Mesendoderm (in vitro differentiated cells): ENCODE results near the gene TAOK1. TPM values are rescaled to one million over a fixed set of nuclear protein-coding genes. Genes with fewer than 3 reads are reported as not detected.

Experiments used
- DNase-seq: peaks from one replicate; pipeline ENCODE4 v3.0.0; 2013
- H2AK5ac ChIP-seq: 2 replicates; pipeline ENCODE4 v1.6.1; 2013; ENCODE audit warnings: low read length, inconsistent platforms
- H2BK120ac ChIP-seq: 2 replicates; pipeline ENCODE4 v1.6.1; 2013; ENCODE audit warnings: low read depth, mild to moderate bottlenecking, low read length, moderate library complexity, mixed read lengths
- H2BK15ac ChIP-seq: replicated peaks from 2 replicates; pipeline ENCODE4 v1.6.1; 2013; ENCODE audit warnings: low read depth, mild to moderate bottlenecking, moderate library complexity
- H2BK5ac ChIP-seq: 2 replicates; pipeline ENCODE4 v1.6.1; 2013; ENCODE audit warnings: low read length, inconsistent platforms
- H3K18ac ChIP-seq: 2 replicates; pipeline ENCODE4 v1.6.1; 2013; ENCODE audit warnings: mild to moderate bottlenecking, low read length, mixed read lengths
- H3K23ac ChIP-seq: one replicate; pipeline ENCODE4 v1.6.1; 2013; ENCODE audit warnings: low read length
- H3K27ac ChIP-seq: 2 replicates; pipeline ENCODE4 v1.5.1; 2013; ENCODE audit warnings: low read depth, mild to moderate bottlenecking, inconsistent platforms, low read length, moderate library complexity
- H3K27me3 ChIP-seq: 2 replicates; pipeline ENCODE4 v1.6.1; 2013; ENCODE audit warnings: low read length, control low read depth, mild to moderate bottlenecking, inconsistent platforms; ENCODE audit not compliant: insufficient read depth, poor library complexity
- H3K36me3 ChIP-seq: 2 replicates; pipeline ENCODE4 v1.6.1; 2013; ENCODE audit warnings: low read length, inconsistent platforms; ENCODE audit not compliant: control insufficient read depth, insufficient read depth
- H3K4ac ChIP-seq: one replicate; pipeline ENCODE4 v1.6.1; 2013; ENCODE audit warnings: low read depth, mild to moderate bottlenecking, low read length, moderate library complexity
- H3K4me1 ChIP-seq: 2 replicates; pipeline ENCODE4 v1.6.1; 2013; ENCODE audit warnings: low read depth, low read length, inconsistent platforms; ENCODE audit not compliant: control insufficient read depth
- H3K4me2 ChIP-seq: 2 replicates; pipeline ENCODE4 v1.6.1; 2013; ENCODE audit warnings: low read length
- H3K4me3 ChIP-seq: 2 replicates; pipeline ENCODE4 v1.5.1; 2013; ENCODE audit warnings: mild to moderate bottlenecking, low read length
- H3K56ac ChIP-seq: one replicate; pipeline ENCODE4 v1.6.1; 2013; ENCODE audit warnings: low read length
- H3K79me1 ChIP-seq: 2 replicates; pipeline ENCODE4 v1.6.1; 2013; ENCODE audit warnings: low read length, inconsistent platforms
- H3K79me2 ChIP-seq: 2 replicates; pipeline ENCODE4 v1.6.1; 2013; ENCODE audit warnings: mild to moderate bottlenecking, low read length; ENCODE audit not compliant: control insufficient read depth, insufficient read depth
- H3K9ac ChIP-seq: 2 replicates; pipeline ENCODE4 v1.6.1; 2013; ENCODE audit warnings: low read length, inconsistent platforms
- H4K5ac ChIP-seq: one replicate; pipeline ENCODE4 v1.6.1; 2013; ENCODE audit warnings: low read length
- H4K8ac ChIP-seq: one replicate; pipeline ENCODE4 v1.6.1; 2013; ENCODE audit warnings: low read depth, mild to moderate bottlenecking, control low read depth, low read length, moderate library complexity
- WGBS: extraction: QIAGEN DNeasy Blood & Tissue Kit; methylation state at CpG from one replicate; pipeline ENCODE4 v1.1.7; 2013; ENCODE audit warnings: low lambda C conversion rate, missing lambda C conversion rate; ENCODE audit not compliant: insufficient coverage; ENCODE audit errors: extremely low coverage; 5-methylcytosine and 5-hydroxymethylcytosine counted together
- polyA plus RNA-seq, 2 experiments: library from polyadenylated mRNA; stranded (reverse); fragments of 200-250 nt; gene quantifications; one replicate each; pipeline ENCODE4 v1.2.3, GENCODE V29; 2013

TAOK1 gene
- 21.1 TPM for polyA plus RNA-seq (2013, experiment 1 of 2)
- polyA plus RNA-seq (2013, experiment 2 of 2), result 21.2 TPM

- H3K27ac ChIP-seq, result peak within 1 kb of the TSS; percentile 85
- H2BK5ac ChIP-seq, result peak within 1 kb of the TSS; percentile 78
- no peaks in the 10 kb centered on the region for H3K4me1 ChIP-seq
- H3K79me2 ChIP-seq, result peaks cover 39% of the 10 kb centered on the region
- DNase-seq, result peak; percentile 99
- H3K23ac ChIP-seq, result peak within 1 kb of the TSS; percentile 80
- H2AK5ac ChIP-seq, result peak within 1 kb of the TSS; percentile 14
- WGBS, result no CpG with 5 or more reads among the region's 87 CpGs
- no peaks in the 10 kb centered on the region for H3K27me3 ChIP-seq
- peak within 1 kb of the TSS; percentile 66 for H3K4ac ChIP-seq
- H3K56ac ChIP-seq, result peak within 1 kb of the TSS; percentile 99
- no peaks in the 10 kb centered on the region for H3K79me1 ChIP-seq
- no peak within 1 kb of the TSS for H4K5ac ChIP-seq
- no peak within 1 kb of the TSS for H4K8ac ChIP-seq
- H2BK15ac ChIP-seq, result no peak within 1 kb of the TSS
- peak within 1 kb of the TSS; percentile 95 for H3K4me2 ChIP-seq
- peak within 1 kb of the TSS; percentile 4 for H2BK120ac ChIP-seq
- peak within 1 kb of the TSS; percentile 88 for H3K18ac ChIP-seq
- peak within 1 kb of the TSS; percentile 95 for H3K9ac ChIP-seq
- H3K4me3 ChIP-seq, result peak within 1 kb of the TSS; percentile 99
- no peaks in the 10 kb centered on the region for H3K36me3 ChIP-seq
Measured at GRCh38 chr17:29389982-29390850, at the start of gene TAOK1. TAOK1 (plus strand) TSS chr17:29390363; CDS start chr17:29451549, 61,186 bp downstream.

- Histone ChIP-seq H3K27ac (no peak overlapping the region), H3K18ac (no peak overlapping the region), H2BK5ac (no peak overlapping the region), H3K9ac (no peak overlapping the region), H2BK120ac (no peak overlapping the region), H4K8ac (no peak overlapping the region), H3K79me2 (no peaks in the 10 kb centered on the region), H3K4me2 (no peak overlapping the region), H3K36me3 (no peaks in the 10 kb centered on the region), H3K56ac (no peak overlapping the region), H3K4me1 (no peaks in the 10 kb centered on the region), H3K79me1 (no peaks in the 10 kb centered on the region), H3K27me3 (no peaks in the 10 kb centered on the region), H3K4ac (no peak overlapping the region), H2AK5ac (no peak overlapping the region), H3K4me3 (no peak overlapping the region), H4K5ac (no peak overlapping the region), H2BK15ac (no peak overlapping the region), H3K23ac (no peak overlapping the region)
- WGBS, result no CpG with 5 or more reads among the region's 2 CpGs
- no peak for DNase-seq
Measured at GRCh38 chr17:29341726-29342125, 48.4 kb upstream of the TAOK1 start.

GRCh38 chr17:29342158-29342765 is 47.9 kb upstream of the TAOK1 start:
- Histone ChIP-seq H3K4me3 (no peak overlapping the region), H3K4me1 (no peaks in the 10 kb centered on the region), H2BK120ac (no peak overlapping the region), H3K79me1 (no peaks in the 10 kb centered on the region), H3K9ac (no peak overlapping the region), H3K23ac (no peak overlapping the region), H4K8ac (no peak overlapping the region), H2AK5ac (no peak overlapping the region), H4K5ac (no peak overlapping the region), H3K4ac (no peak overlapping the region), H2BK15ac (no peak overlapping the region), H3K79me2 (no peaks in the 10 kb centered on the region), H2BK5ac (no peak overlapping the region), H3K18ac (no peak overlapping the region), H3K56ac (no peak overlapping the region), H3K27ac (no peak overlapping the region), H3K36me3 (no peaks in the 10 kb centered on the region), H3K4me2 (no peak overlapping the region), H3K27me3 (no peaks in the 10 kb centered on the region)
- WGBS, result no CpG with 5 or more reads among the region's 11 CpGs
- no peak for DNase-seq

- Histone ChIP-seq H2BK5ac (no peak overlapping the region), H3K79me1 (no peaks in the 10 kb centered on the region), H3K36me3 (no peaks in the 10 kb centered on the region), H3K56ac (no peak overlapping the region), H2AK5ac (no peak overlapping the region), H4K5ac (no peak overlapping the region), H3K79me2 (no peaks in the 10 kb centered on the region), H2BK120ac (no peak overlapping the region), H3K9ac (no peak overlapping the region), H3K27ac (no peak overlapping the region), H2BK15ac (no peak overlapping the region), H3K23ac (no peak overlapping the region), H4K8ac (no peak overlapping the region), H3K27me3 (no peaks in the 10 kb centered on the region), H3K4me2 (no peak overlapping the region), H3K4me1 (no peaks in the 10 kb centered on the region), H3K4me3 (no peak overlapping the region), H3K18ac (no peak overlapping the region), H3K4ac (no peak overlapping the region)
- no peak for DNase-seq
- no CpG with 5 or more reads among the region's 11 CpGs for WGBS
Measured at GRCh38 chr17:29344201-29344856, 45.8 kb upstream of the TAOK1 start.

GRCh38 chr17:29345066-29345465 is 45.1 kb upstream of the TAOK1 start:
- 100% methylated on average over 1 of the region's 3 CpGs for WGBS
- no peak for DNase-seq
- no peak overlapping the region for H3K9ac ChIP-seq
- H2BK120ac ChIP-seq, result no peak overlapping the region
- H3K79me2 ChIP-seq, result no peaks in the 10 kb centered on the region
- no peaks in the 10 kb centered on the region for H3K36me3 ChIP-seq
- no peak overlapping the region for H3K18ac ChIP-seq
- no peaks in the 10 kb centered on the region for H3K4me1 ChIP-seq
- no peaks in the 10 kb centered on the region for H3K79me1 ChIP-seq
- H4K8ac ChIP-seq, result no peak overlapping the region
- no peak overlapping the region for H3K4me3 ChIP-seq
- no peaks in the 10 kb centered on the region for H3K27me3 ChIP-seq
- no peak overlapping the region for H2AK5ac ChIP-seq
- H4K5ac ChIP-seq, result no peak overlapping the region
- no peak overlapping the region for H2BK15ac ChIP-seq
- H2BK5ac ChIP-seq, result no peak overlapping the region
- no peak overlapping the region for H3K27ac ChIP-seq
- no peak overlapping the region for H3K4ac ChIP-seq
- H3K56ac ChIP-seq, result no peak overlapping the region
- H3K23ac ChIP-seq, result no peak overlapping the region
- no peak overlapping the region for H3K4me2 ChIP-seq
